ENCODE measurements around the gene DLST.

DLST gene

DNA sequence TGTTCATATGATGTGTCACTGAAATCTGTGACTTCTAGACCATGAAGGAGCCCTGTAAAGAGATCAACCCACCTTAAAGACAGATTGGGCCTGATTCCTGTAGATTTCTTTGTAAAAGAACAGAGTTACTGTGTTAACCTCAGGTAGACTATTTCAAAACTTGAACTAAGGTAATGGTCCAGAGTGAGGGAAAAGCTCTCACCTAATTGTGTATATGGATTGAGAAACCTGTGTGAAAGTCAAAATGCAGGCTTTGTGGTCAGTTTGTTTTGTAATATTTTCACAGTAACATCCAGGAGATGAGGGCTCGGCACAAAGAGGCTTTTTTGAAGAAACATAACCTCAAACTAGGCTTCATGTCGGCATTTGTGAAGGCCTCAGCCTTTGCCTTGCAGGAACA, 16.4 kb downstream of the DLST start:
- ATAC-seq, result no peak
- TF ChIP-seq ESRRG (CRISPR knock-in tag; IDR thresholded peaks at IDR 0.05), result no peak
- TF ChIP-seq, protein P1, sequence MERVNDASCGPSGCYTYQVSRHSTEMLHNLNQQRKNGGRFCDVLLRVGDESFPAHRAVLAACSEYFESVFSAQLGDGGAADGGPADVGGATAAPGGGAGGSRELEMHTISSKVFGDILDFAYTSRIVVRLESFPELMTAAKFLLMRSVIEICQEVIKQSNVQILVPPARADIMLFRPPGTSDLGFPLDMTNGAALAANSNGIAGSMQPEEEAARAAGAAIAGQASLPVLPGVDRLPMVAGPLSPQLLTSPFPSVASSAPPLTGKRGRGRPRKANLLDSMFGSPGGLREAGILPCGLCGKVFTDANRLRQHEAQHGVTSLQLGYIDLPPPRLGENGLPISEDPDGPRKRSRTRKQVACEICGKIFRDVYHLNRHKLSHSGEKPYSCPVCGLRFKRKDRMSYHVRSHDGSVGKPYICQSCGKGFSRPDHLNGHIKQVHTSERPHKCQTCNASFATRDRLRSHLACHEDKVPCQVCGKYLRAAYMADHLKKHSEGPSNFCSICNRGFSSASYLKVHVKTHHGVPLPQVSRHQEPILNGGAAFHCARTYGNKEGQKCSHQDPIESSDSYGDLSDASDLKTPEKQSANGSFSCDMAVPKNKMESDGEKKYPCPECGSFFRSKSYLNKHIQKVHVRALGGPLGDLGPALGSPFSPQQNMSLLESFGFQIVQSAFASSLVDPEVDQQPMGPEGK (CRISPR knock-in tag; IDR thresholded peaks at IDR 0.05; ENCODE audit: borderline replicate concordance), result no peak

DNA sequence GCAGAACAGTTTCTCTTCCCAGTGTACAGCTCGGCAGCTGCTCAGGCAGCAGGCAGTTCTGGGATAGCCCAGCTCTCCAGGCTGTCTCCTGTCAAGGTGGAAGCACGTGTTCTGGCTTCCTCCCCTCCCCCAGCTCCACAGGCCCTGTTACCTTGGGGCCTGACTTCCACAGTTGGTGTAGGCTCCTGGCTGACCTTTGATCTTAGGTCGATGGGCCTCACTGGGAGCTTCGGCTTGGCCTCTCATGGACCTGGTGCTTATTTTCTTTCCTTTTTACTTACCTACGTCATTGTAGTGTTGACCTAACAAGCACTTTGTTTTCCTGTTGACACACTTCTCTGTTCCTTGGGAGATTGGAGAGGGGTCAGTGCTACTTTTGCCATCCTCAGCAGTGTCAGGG, 17.0 kb downstream of the DLST start:
- ATAC-seq, result no peak

DNA sequence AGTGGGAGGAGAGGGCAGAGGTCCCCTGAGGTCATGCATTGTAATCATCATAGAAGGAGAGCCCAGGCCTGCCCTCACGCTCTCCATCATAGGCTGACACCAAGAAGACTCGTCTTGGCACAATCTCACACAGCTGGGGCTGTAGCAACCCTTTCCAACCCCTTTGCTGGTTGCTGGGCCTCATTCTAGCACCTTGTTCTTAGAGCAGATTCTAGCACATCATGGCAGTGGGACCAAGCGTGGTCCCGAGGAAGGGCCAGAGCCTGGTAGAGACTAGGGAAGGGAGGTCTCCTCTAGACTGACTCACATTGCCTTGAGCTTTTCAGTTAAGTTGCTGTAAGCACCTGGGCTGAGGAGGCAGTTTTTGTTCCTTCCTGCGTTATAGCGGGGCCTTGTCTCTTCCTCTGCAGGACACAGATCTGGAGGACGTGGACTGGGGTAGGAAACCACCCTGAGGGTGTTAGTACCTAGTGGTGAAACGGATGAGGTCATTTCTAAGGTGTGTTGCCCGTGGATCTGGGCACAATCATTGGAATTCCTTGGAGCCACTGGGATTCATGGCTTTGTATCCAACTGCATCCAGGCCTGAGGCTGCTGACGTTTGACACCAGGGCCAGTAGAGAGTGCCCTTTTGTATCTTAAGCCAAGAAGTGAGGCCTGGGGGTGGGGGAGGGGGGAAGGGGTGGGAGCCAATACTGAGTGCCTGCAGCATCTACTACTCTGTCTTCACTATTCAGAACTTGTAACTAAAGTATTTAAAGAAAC, 21.4 kb downstream of the DLST start:
- no peak for TF ChIP-seq SNAI2 (CRISPR knock-in tag; IDR thresholded peaks at IDR 0.05)
- TF ChIP-seq CSDC2 (CRISPR knock-in tag; IDR thresholded peaks at IDR 0.05), result no peak
- no peak for ATAC-seq

More for the DNA sequence above, 17.0 kb downstream of the DLST start:
- no peak for TF ChIP-seq GLIS3 (CRISPR knock-in tag; IDR thresholded peaks at IDR 0.05)
- no peak for TF ChIP-seq BACH2 (CRISPR knock-in tag; IDR thresholded peaks at IDR 0.05; ENCODE audit: borderline replicate concordance)
- TF ChIP-seq SNAI2 (CRISPR knock-in tag; IDR thresholded peaks at IDR 0.05), result no peak

DNA sequence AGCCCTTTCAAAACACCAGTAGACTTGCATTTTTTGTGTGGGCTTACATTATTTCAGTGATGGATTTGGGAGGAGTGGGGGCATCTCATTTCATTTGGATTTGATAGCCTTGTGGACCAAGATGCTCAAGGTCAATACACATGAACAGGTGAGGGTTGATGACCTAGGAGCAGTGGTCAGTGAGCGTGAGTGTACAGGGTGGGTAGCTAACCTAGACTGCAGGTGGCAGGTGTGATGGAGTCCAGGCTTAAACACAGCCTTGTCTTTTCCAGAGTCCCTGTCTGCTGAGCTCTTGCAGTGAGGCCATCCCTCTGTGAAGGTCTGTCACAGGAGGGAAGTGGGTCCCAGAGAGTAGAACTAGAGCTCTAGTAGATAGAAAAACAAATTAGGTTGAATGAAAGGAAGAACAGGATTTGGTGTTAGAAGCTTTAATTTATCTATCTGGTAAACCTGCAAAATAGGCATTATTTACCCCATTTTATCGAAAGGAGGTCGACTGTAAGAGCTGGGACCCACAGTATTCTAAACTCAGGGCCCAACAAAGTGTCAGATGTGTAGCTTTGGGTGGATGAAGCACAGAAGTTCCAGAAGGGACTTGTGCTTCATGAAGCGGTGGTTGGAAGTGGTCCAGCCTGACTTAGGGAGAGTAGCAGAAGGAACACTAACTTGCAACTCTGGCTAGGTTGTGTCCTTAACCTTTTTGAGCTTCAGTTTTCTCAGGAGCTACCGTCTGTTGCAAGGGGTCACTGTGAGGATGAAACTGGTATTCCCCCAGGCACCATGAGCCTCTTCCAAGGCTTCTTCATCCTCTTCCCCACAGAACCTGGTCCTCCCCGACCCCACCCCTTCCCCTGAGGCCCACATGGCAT, 23.2 kb downstream of the DLST start:
- TF ChIP-seq ZNF70 (CRISPR knock-in tag; IDR thresholded peaks at IDR 0.05), result no peak
- no peak for TF ChIP-seq TOX (CRISPR knock-in tag; IDR thresholded peaks at IDR 0.05; ENCODE audit: borderline replicate concordance)
- no peak for TF ChIP-seq GLIS3 (CRISPR knock-in tag; IDR thresholded peaks at IDR 0.05)
- no peak for TF ChIP-seq ZFP3 (CRISPR knock-in tag; IDR thresholded peaks at IDR 0.05)
- TF ChIP-seq ZFP30 (CRISPR knock-in tag; IDR thresholded peaks at IDR 0.05), result no peak
- TF ChIP-seq ISL1 (CRISPR knock-in tag; IDR thresholded peaks at IDR 0.05), result no peak
- TF ChIP-seq SNAI2 (CRISPR knock-in tag; IDR thresholded peaks at IDR 0.05), result no peak
- no peak for TF ChIP-seq ARNTL (CRISPR knock-in tag; IDR thresholded peaks at IDR 0.05; ENCODE audit: borderline replicate concordance, low read depth)
- TF ChIP-seq, protein P1 (CRISPR knock-in tag; IDR thresholded peaks at IDR 0.05; ENCODE audit: borderline replicate concordance), result no peak
- no peak for TF ChIP-seq BACH2 (CRISPR knock-in tag; IDR thresholded peaks at IDR 0.05; ENCODE audit: borderline replicate concordance)
- TF ChIP-seq PPARA (CRISPR knock-in tag; IDR thresholded peaks at IDR 0.05; ENCODE audit: borderline replicate concordance), result no peak
- peak; percentile 2; the same call in 2 of the 3 replicates for ATAC-seq

DNA sequence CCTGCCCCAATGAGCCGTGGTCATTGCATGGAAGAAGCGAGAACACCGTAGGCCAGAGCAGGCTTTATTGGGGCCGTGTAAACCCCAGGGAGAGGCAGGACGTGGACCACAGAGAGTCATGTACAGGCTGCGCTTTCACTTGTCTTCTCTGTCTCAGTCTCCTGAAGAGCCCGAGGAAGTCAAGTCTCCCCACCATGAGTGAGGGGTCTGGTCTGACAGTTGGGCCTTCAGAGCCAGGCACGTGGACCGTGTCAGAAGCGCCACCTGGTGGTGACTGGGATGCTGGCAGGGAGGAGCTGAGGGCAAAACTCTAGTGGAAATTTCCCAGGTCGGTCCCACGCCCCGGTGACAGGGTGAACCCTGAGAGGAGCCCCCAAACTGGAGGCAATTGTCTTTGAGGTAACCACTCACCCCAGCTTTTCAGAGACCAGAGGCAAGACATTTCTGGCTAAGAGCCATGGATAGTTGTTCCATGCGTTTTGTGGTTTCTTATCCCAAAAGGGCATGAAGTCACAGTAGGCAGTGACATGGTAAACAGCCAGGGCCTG, 24.0 kb downstream of the DLST start:
- TF ChIP-seq ISL1 (CRISPR knock-in tag; IDR thresholded peaks at IDR 0.05) (no peak), OSR1 (CRISPR knock-in tag; IDR thresholded peaks at IDR 0.05) (no peak), CSDC2 (CRISPR knock-in tag; IDR thresholded peaks at IDR 0.05) (no peak), ZNF70 (CRISPR knock-in tag; IDR thresholded peaks at IDR 0.05) (no peak), ARNTL (CRISPR knock-in tag; IDR thresholded peaks at IDR 0.05; ENCODE audit: borderline replicate concordance, low read depth) (no peak), ZFP3 (CRISPR knock-in tag; IDR thresholded peaks at IDR 0.05) (no peak), GLIS3 (CRISPR knock-in tag; IDR thresholded peaks at IDR 0.05) (no peak), ESRRG (CRISPR knock-in tag; IDR thresholded peaks at IDR 0.05) (no peak), BACH2 (CRISPR knock-in tag; IDR thresholded peaks at IDR 0.05; ENCODE audit: borderline replicate concordance) (no peak), ZC3H10 (CRISPR knock-in tag; IDR thresholded peaks at IDR 0.05) (no peak), TOX (CRISPR knock-in tag; IDR thresholded peaks at IDR 0.05; ENCODE audit: borderline replicate concordance) (no peak), PPARA (CRISPR knock-in tag; IDR thresholded peaks at IDR 0.05; ENCODE audit: borderline replicate concordance) (no peak), SNAI2 (CRISPR knock-in tag; IDR thresholded peaks at IDR 0.05) (no peak), RARB (CRISPR knock-in tag; IDR thresholded peaks at IDR 0.05) (no peak), ZNF8 (CRISPR knock-in tag; IDR thresholded peaks at IDR 0.05) (no peak)
- TF ChIP-seq, protein P2, sequence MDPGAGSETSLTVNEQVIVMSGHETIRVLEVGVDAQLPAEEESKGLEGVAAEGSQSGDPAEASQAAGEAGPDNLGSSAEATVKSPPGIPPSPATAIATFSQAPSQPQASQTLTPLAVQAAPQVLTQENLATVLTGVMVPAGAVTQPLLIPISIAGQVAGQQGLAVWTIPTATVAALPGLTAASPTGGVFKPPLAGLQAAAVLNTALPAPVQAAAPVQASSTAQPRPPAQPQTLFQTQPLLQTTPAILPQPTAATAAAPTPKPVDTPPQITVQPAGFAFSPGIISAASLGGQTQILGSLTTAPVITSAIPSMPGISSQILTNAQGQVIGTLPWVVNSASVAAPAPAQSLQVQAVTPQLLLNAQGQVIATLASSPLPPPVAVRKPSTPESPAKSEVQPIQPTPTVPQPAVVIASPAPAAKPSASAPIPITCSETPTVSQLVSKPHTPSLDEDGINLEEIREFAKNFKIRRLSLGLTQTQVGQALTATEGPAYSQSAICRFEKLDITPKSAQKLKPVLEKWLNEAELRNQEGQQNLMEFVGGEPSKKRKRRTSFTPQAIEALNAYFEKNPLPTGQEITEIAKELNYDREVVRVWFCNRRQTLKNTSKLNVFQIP (CRISPR knock-in tag; IDR thresholded peaks at IDR 0.05; ENCODE audit: borderline replicate concordance, low read depth), result no peak
- TF ChIP-seq, protein P3, sequence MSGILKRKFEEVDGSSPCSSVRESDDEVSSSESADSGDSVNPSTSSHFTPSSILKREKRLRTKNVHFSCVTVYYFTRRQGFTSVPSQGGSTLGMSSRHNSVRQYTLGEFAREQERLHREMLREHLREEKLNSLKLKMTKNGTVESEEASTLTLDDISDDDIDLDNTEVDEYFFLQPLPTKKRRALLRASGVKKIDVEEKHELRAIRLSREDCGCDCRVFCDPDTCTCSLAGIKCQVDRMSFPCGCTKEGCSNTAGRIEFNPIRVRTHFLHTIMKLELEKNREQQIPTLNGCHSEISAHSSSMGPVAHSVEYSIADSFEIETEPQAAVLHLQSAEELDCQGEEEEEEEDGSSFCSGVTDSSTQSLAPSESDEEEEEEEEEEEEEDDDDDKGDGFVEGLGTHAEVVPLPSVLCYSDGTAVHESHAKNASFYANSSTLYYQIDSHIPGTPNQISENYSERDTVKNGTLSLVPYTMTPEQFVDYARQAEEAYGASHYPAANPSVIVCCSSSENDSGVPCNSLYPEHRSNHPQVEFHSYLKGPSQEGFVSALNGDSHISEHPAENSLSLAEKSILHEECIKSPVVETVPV (CRISPR knock-in tag; IDR thresholded peaks at IDR 0.05), result no peak
- TF ChIP-seq, protein P1 (CRISPR knock-in tag; IDR thresholded peaks at IDR 0.05; ENCODE audit: borderline replicate concordance), result no peak
- TF ChIP-seq, protein P4, sequence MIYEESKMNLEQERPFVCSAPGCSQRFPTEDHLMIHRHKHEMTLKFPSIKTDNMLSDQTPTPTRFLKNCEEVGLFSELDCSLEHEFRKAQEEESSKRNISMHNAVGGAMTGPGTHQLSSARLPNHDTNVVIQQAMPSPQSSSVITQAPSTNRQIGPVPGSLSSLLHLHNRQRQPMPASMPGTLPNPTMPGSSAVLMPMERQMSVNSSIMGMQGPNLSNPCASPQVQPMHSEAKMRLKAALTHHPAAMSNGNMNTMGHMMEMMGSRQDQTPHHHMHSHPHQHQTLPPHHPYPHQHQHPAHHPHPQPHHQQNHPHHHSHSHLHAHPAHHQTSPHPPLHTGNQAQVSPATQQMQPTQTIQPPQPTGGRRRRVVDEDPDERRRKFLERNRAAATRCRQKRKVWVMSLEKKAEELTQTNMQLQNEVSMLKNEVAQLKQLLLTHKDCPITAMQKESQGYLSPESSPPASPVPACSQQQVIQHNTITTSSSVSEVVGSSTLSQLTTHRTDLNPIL (CRISPR knock-in tag; IDR thresholded peaks at IDR 0.05; ENCODE audit: low read depth), result no peak
- ATAC-seq, result peak; percentile 74

All from SK-N-SH treated with all-trans-retinoic acid at 6 μM for 48 hours (cell line).